CD14-positive monocyte (primary cell): ENCODE data around the gene SLC22A1. TPM values are rescaled to one million over a fixed set of nuclear protein-coding genes. Genes with fewer than 3 reads are reported as not detected.

Source experiments
- DNase-seq, 3 donors: peaks; one replicate each; pipeline ENCODE4 v3.0.0-alpha.2; 2011 to 2022
- H2AFZ ChIP-seq: 2 replicates; pipeline ENCODE4 v1.6.0; 2012; ENCODE audit warnings: mild to moderate bottlenecking, low read depth, low read length, inconsistent platforms; ENCODE audit not compliant: insufficient read depth, poor library complexity, severe bottlenecking
- H3K27ac ChIP-seq, 2 donors: 1 replicate in 1 of 2; 2 replicates in 1 of 2; pipeline ENCODE4 v1.5.1; 2012 to 2013; ENCODE audit warnings: low read length in 2 of 2, control low read depth in 1 of 2, inconsistent platforms in 1 of 2, low read depth in 1 of 2, mild to moderate bottlenecking in 1 of 2
- H3K27me3 ChIP-seq, 2 donors: one replicate each; pipeline versions ENCODE4 v1.6.0 to v1.6.1; 2011 to 2013; ENCODE audit warnings: low read length in 2 of 2; ENCODE audit not compliant: control insufficient read depth in 2 of 2, insufficient read depth in 2 of 2
- H3K36me3 ChIP-seq, 2 donors: replicated peaks in 1 of 2; 1 replicate in 1 of 2; 2 replicates in 1 of 2; pipeline versions ENCODE4 v1.5.1 to v1.6.1; 2012 to 2013; ENCODE audit warnings: low read length in 2 of 2, control low read depth in 1 of 2, inconsistent platforms in 1 of 2, mild to moderate bottlenecking in 1 of 2; ENCODE audit not compliant: insufficient read depth in 2 of 2, control insufficient read depth in 1 of 2
- H3K4me1 ChIP-seq, 2 donors: 1 replicate in 1 of 2; 2 replicates in 1 of 2; pipeline versions ENCODE4 v1.5.1 to v1.6.1; 2012 to 2013; ENCODE audit warnings: low read length in 2 of 2, control low read depth in 1 of 2, inconsistent platforms in 1 of 2, mild to moderate bottlenecking in 1 of 2, moderate library complexity in 1 of 2; ENCODE audit not compliant: insufficient read depth in 2 of 2, control insufficient read depth in 1 of 2
- H3K4me2 ChIP-seq: replicated peaks from 2 replicates; pipeline ENCODE3; 2012; ENCODE audit warnings: low read length, moderate library complexity, mild to moderate bottlenecking; ENCODE audit not compliant: poor library complexity, severe bottlenecking; ENCODE audit errors: extremely low read depth
- H3K4me3 ChIP-seq, 3 experiments: fragments of 200-600 bp in 1 of 3; sonication (generic) in 1 of 3; replicated peaks in 1 of 3; 1 replicate in 2 of 3; 2 replicates in 1 of 3; pipeline ENCODE4 v1.5.1; 2011 to 2013; ENCODE audit warnings: low read length in 3 of 3, mild to moderate bottlenecking in 3 of 3, control low read depth in 2 of 3, low read depth in 2 of 3, inconsistent platforms in 1 of 3, moderate library complexity in 1 of 3
- H3K79me2 ChIP-seq: 2 replicates; pipeline ENCODE4 v1.6.0; 2012; ENCODE audit warnings: mild to moderate bottlenecking, control low read depth, inconsistent platforms, low read length, moderate library complexity; ENCODE audit not compliant: insufficient read depth
- H3K9ac ChIP-seq: 2 replicates; pipeline ENCODE4 v1.6.0; 2017; ENCODE audit warnings: low read length, mild to moderate bottlenecking; ENCODE audit not compliant: insufficient read depth, poor library complexity, severe bottlenecking
- H3K9me3 ChIP-seq, 2 donors: replicated peaks in 1 of 2; 1 replicate in 1 of 2; 2 replicates in 1 of 2; pipeline versions ENCODE4 v1.5.1 to v1.6.1; 2012 to 2013; ENCODE audit warnings: low read length in 2 of 2, control low read depth in 1 of 2; ENCODE audit not compliant: control insufficient read depth in 1 of 2, insufficient read depth in 1 of 2
- H4K20me1 ChIP-seq: 2 replicates; pipeline ENCODE4 v1.6.0; 2012; ENCODE audit warnings: mild to moderate bottlenecking, low read length, control low read depth, moderate library complexity; ENCODE audit not compliant: insufficient read depth
- H3K27ac Mint-ChIP-seq, 7 donors: one replicate each; pipeline ENCODE4 v1.8.0; 2020; ENCODE audit warnings: mild to moderate bottlenecking in 7 of 7, mixed read lengths in 7 of 7, moderate library complexity in 6 of 7, inconsistent platforms in 2 of 7
- H3K27me3 Mint-ChIP-seq, 3 donors: one replicate each; pipeline ENCODE4 v1.8.0; 2021 to 2022; ENCODE audit warnings: low read depth in 3 of 3, mild to moderate bottlenecking in 3 of 3, mixed read lengths in 3 of 3, moderate library complexity in 3 of 3, inconsistent platforms in 1 of 3
- H3K36me3 Mint-ChIP-seq, 2 donors: one replicate each; pipeline ENCODE4 v1.8.0; 2020; ENCODE audit warnings: mixed read lengths in 2 of 2, inconsistent platforms in 1 of 2, mild to moderate bottlenecking in 1 of 2
- H3K4me1 Mint-ChIP-seq: one replicate; pipeline ENCODE4 v1.8.0; 2020; ENCODE audit warnings: mild to moderate bottlenecking, mixed read lengths
- H3K4me3 Mint-ChIP-seq, 2 donors: one replicate each; pipeline ENCODE4 v1.8.0; 2020; ENCODE audit warnings: mild to moderate bottlenecking in 2 of 2, mixed read lengths in 2 of 2, moderate library complexity in 1 of 2
- H3K9me3 Mint-ChIP-seq, 7 donors: one replicate each; pipeline ENCODE4 v1.8.0; 2020 to 2022; ENCODE audit warnings: mixed read lengths in 7 of 7, mild to moderate bottlenecking in 6 of 7, moderate library complexity in 6 of 7, inconsistent platforms in 2 of 7
- CTCF ChIP-seq: fragments of 200-600 bp; IDR thresholded peaks from one replicate; pipeline ENCODE4 v1.8.0; 2022; ENCODE audit warnings: antibody characterized with exemption, mild to moderate bottlenecking
- WGBS: methylation state at CpG from one replicate; pipeline ENCODE4 v1.1.5; 2013; ENCODE audit warnings: missing lambda C conversion rate; ENCODE audit not compliant: insufficient coverage; 5-methylcytosine and 5-hydroxymethylcytosine counted together
- intact Hi-C, 2 donors: fragments of 100-400 bp; cut with micrococcal nuclease; formaldehyde crosslinking; loops; one replicate each; pipeline versions ENCODE4 v1.15.0 to v1.15.1; 2023
- polyA plus RNA-seq, 3 donors: library from polyadenylated mRNA; depleted of rRNA in 1 of 3; unstranded in 2 of 3; stranded (reverse) in 1 of 3; fragments of 300-500 nt in 2 of 3; fragments of >200 nt in 1 of 3; fragmentation: Illumina TruSeq in 2 of 3; gene quantifications; 1 replicate in 2 of 3; 2 replicates in 1 of 3; pipeline ENCODE4 v1.2.3, GENCODE V29; 2012 to 2021

Gene SLC22A1
- polyA plus RNA-seq, 3 donors, result 0.36 to 0.48 TPM; not detected in 1

DNA sequence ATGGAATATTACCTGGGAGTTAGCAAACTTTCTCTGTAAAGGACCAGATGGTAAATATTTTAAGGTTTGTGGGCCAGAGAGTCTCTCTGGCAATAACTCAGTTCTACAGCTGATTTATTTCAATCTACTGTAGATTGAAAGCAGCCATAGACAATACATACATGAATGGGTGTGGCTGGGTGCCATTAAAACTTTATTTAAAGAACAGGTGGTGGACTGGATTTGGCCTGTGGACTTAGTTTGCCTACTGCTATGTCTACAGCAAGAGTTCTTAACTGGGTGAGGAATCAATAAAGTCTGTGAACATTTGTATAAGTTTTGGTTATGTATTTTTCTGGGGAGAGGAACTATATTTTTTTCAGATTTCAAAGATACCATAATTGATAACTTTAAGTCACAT, 81.9 kb downstream of the SLC22A1 start:
- Histone ChIP-seq H3K4me2 (no peak overlapping the region), H3K4me1 (no peaks in the 10 kb centered on the region), H3K4me3 (no peak overlapping the region), H3K9ac (no peak overlapping the region), H4K20me1 (no peaks in the 10 kb centered on the region), H3K9me3 (peaks cover 0 to 7% of the 10 kb centered on the region in 2 donors), H3K36me3 (no peaks in the 10 kb centered on the region), H3K27me3 (no peaks in the 10 kb centered on the region), H3K79me2 (no peaks in the 10 kb centered on the region), H3K27ac (no peak overlapping the region), H2AFZ (no peak overlapping the region)
- H3K4me1 Mint-ChIP-seq, result no peaks in the 10 kb centered on the region
- TF ChIP-seq CTCF, result no peak
- no peak overlapping the region for H3K27ac Mint-ChIP-seq
- intact Hi-C loops, result no loop called here
- H3K27me3 Mint-ChIP-seq, result peaks cover 0 to 7% (median 4%) of the 10 kb centered on the region in 3 donors
- peaks cover 3 to 17% (median 8%) of the 10 kb centered on the region in 7 donors for H3K9me3 Mint-ChIP-seq
- no peak overlapping the region for H3K4me3 Mint-ChIP-seq
- no peaks in the 10 kb centered on the region for H3K36me3 Mint-ChIP-seq
- no peak for DNase-seq

DNA sequence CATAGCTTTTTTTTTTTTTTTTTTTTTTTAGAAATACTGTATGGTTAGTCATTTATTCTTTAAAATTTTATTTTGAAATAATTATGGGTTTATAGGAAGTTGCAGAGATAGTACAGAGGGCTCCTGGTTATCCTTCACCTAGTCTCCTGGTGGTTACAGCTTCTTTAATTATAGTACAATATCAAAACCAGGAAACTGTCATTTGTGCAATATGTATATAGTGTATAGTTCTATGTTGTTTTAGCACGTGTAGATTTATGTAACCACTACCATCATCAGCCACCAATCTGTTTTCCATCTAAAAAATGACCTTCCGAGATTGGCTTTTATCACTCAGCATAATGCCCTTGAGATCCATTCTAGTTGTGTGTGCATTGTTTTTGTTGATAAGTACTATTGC, 82.3 kb downstream of the SLC22A1 start:
- Histone ChIP-seq H3K4me2 (no peak overlapping the region), H3K36me3 (no peaks in the 10 kb centered on the region), H3K9ac (no peak overlapping the region), H3K9me3 (peaks cover 0 to 7% of the 10 kb centered on the region in 2 donors), H4K20me1 (no peaks in the 10 kb centered on the region), H3K27me3 (no peaks in the 10 kb centered on the region), H3K4me3 (no peak overlapping the region), H3K79me2 (no peaks in the 10 kb centered on the region), H2AFZ (no peak overlapping the region), H3K4me1 (no peaks in the 10 kb centered on the region), H3K27ac (no peak overlapping the region)
- no peak for TF ChIP-seq CTCF
- DNase-seq, result no peak
- Mint-ChIP-seq H3K4me1 (no peaks in the 10 kb centered on the region), H3K27ac (no peak overlapping the region), H3K27me3 (peaks cover 0 to 7% (median 4%) of the 10 kb centered on the region in 3 donors), H3K4me3 (no peak overlapping the region), H3K9me3 (peaks cover 3 to 17% (median 8%) of the 10 kb centered on the region in 7 donors), H3K36me3 (no peaks in the 10 kb centered on the region)
- no CpG with 5 or more reads among the region's 2 CpGs for WGBS
- intact Hi-C loops, result no loop called here
